BLaER1 treated with 17β-estradiol and CSF1 and Interleukin-3, amounts not matched to agents 10 nM and 100 nM (cell line): ENCODE results near the gene PTPRR.

Experiments
- H3K27ac ChIP-seq, 11 experiments: shearing (Covaris generic); formaldehyde crosslinking; 2 replicates each; pipeline ENCODE4 v1.8.1; 2022
- H3K27me3 ChIP-seq, 11 experiments: shearing (Covaris generic); formaldehyde crosslinking; 2 replicates each; pipeline ENCODE4 v1.8.1; 2022
- H3K36me3 ChIP-seq, 11 experiments: shearing (Covaris generic); formaldehyde crosslinking; 2 replicates each; pipeline ENCODE4 v1.8.1; 2022
- H3K4me1 ChIP-seq, 10 experiments: shearing (Covaris generic); formaldehyde crosslinking; 2 replicates each; pipeline ENCODE4 v1.8.1; 2022
- H3K4me2 ChIP-seq, 11 experiments: shearing (Covaris generic); formaldehyde crosslinking; 2 replicates each; pipeline ENCODE4 v1.8.1; 2022
- H3K4me3 ChIP-seq, 10 experiments: shearing (Covaris generic); formaldehyde crosslinking; 2 replicates each; pipeline ENCODE4 v1.8.1; 2022
- H3K9ac ChIP-seq, 11 experiments: shearing (Covaris generic); formaldehyde crosslinking; 2 replicates each; pipeline ENCODE4 v1.8.1; 2022
- H3K9me3 ChIP-seq, 11 experiments: shearing (Covaris generic); formaldehyde crosslinking; replicated peaks in 1 of 11; 2 replicates each; pipeline ENCODE4 v1.8.1; 2022
- H4K20me1 ChIP-seq, 11 experiments: shearing (Covaris generic); formaldehyde crosslinking; 2 replicates each; pipeline ENCODE4 v1.8.1; 2022
- Cebpa-rat ChIP-seq, 11 experiments: shearing (Covaris generic); IDR thresholded peaks; 2 replicates each; pipeline ENCODE4 v1.8.1; 2022

Gene PTPRR

GRCh38 chr12:70950451-70950850 lies 29.9 kb upstream of the PTPRR start:
- H3K27me3 ChIP-seq, result no peaks in the 10 kb centered on the region
- TF ChIP-seq Cebpa-rat (IDR thresholded peaks at IDR 0.05), result no peak
- no peak overlapping the region for H3K9ac ChIP-seq
- H3K9me3 ChIP-seq, result no peaks in the 10 kb centered on the region
- no peaks in the 10 kb centered on the region for H4K20me1 ChIP-seq
- no peaks in the 10 kb centered on the region for H3K36me3 ChIP-seq
- H3K4me2 ChIP-seq, result no peak overlapping the region
- no peak overlapping the region for H3K27ac ChIP-seq
- H3K4me3 ChIP-seq, result no peak overlapping the region
- H3K4me1 ChIP-seq, result peaks cover 0 to 10% (median 0%) of the 10 kb centered on the region in 10 experiments; a peak in 2 of 20 replicates

- H3K27ac ChIP-seq, result no peak overlapping the region
- H3K9me3 ChIP-seq, result peaks cover 0 to 6% (median 0%) of the 10 kb centered on the region in 11 experiments; a peak in 1 of 22 replicates
- H3K9ac ChIP-seq, result no peak overlapping the region
- H3K4me1 ChIP-seq, result peaks cover 0 to 5% (median 0%) of the 10 kb centered on the region in 10 experiments; a peak in 2 of 20 replicates
- no peaks in the 10 kb centered on the region for H3K36me3 ChIP-seq
- no peak overlapping the region for H3K4me3 ChIP-seq
- H3K4me2 ChIP-seq, result no peak overlapping the region
- H3K27me3 ChIP-seq, result no peaks in the 10 kb centered on the region
- no peaks in the 10 kb centered on the region for H4K20me1 ChIP-seq
- no peak for TF ChIP-seq Cebpa-rat (IDR thresholded peaks at IDR 0.05)
These were observed 28.4 kb upstream of the PTPRR start for GRCh38 chr12:70948976-70949336.

- Histone ChIP-seq H3K9ac (no peak overlapping the region), H3K4me2 (no peak overlapping the region), H3K9me3 (peaks cover 0 to 6% (median 0%) of the 10 kb centered on the region in 11 experiments; a peak in 1 of 22 replicates), H3K4me3 (no peak overlapping the region), H3K27ac (no peak overlapping the region), H3K27me3 (no peaks in the 10 kb centered on the region), H4K20me1 (no peaks in the 10 kb centered on the region), H3K36me3 (no peaks in the 10 kb centered on the region), H3K4me1 (no peaks in the 10 kb centered on the region)
- TF ChIP-seq Cebpa-rat (IDR thresholded peaks at IDR 0.05), result no peak
These were observed 27.9 kb upstream of the PTPRR start for GRCh38 chr12:70948236-70948975.

GRCh38 chr12:70936203-70936813 lies 15.8 kb upstream of the PTPRR start:
- Histone ChIP-seq H3K27ac (no peak overlapping the region), H3K4me3 (no peak overlapping the region), H3K36me3 (no peaks in the 10 kb centered on the region), H3K9me3 (no peaks in the 10 kb centered on the region), H3K4me2 (no peak overlapping the region), H3K27me3 (no peaks in the 10 kb centered on the region), H4K20me1 (no peaks in the 10 kb centered on the region), H3K9ac (no peak overlapping the region), H3K4me1 (no peaks in the 10 kb centered on the region)
- no peak for TF ChIP-seq Cebpa-rat (IDR thresholded peaks at IDR 0.05)

GRCh38 chr12:70933133-70933532 lies 12.6 kb upstream of the PTPRR start:
- Histone ChIP-seq H4K20me1 (no peaks in the 10 kb centered on the region), H3K4me3 (no peak overlapping the region), H3K27ac (no peak overlapping the region), H3K9me3 (no peaks in the 10 kb centered on the region), H3K27me3 (no peaks in the 10 kb centered on the region), H3K36me3 (no peaks in the 10 kb centered on the region), H3K4me2 (no peak overlapping the region), H3K9ac (no peak overlapping the region), H3K4me1 (no peaks in the 10 kb centered on the region)
- TF ChIP-seq Cebpa-rat (IDR thresholded peaks at IDR 0.05), result no peak

- Histone ChIP-seq H3K27ac (no peak overlapping the region), H3K4me3 (no peak overlapping the region), H3K4me2 (no peak overlapping the region), H3K9ac (no peak overlapping the region), H3K9me3 (no peaks in the 10 kb centered on the region), H3K4me1 (no peaks in the 10 kb centered on the region), H3K27me3 (no peaks in the 10 kb centered on the region), H4K20me1 (no peaks in the 10 kb centered on the region), H3K36me3 (no peaks in the 10 kb centered on the region)
- TF ChIP-seq Cebpa-rat (IDR thresholded peaks at IDR 0.05), result peak in 1 of 11 experiments; percentile 29; a peak in 2 of 22 replicates
These were observed 8.5 kb upstream of the PTPRR start for GRCh38 chr12:70929029-70929428.

GRCh38 chr12:70928071-70928470 lies 7.5 kb upstream of the PTPRR start:
- H3K27ac ChIP-seq, result no peak overlapping the region

GRCh38 chr12:70927356-70927755 lies 6.8 kb upstream of the PTPRR start:
- Histone ChIP-seq H3K4me1 (no peaks in the 10 kb centered on the region), H3K27me3 (no peaks in the 10 kb centered on the region), H4K20me1 (no peaks in the 10 kb centered on the region), H3K27ac (no peak overlapping the region), H3K4me3 (no peak overlapping the region), H3K9ac (no peak overlapping the region), H3K36me3 (no peaks in the 10 kb centered on the region), H3K4me2 (no peak overlapping the region), H3K9me3 (no peaks in the 10 kb centered on the region)
- no peak for TF ChIP-seq Cebpa-rat (IDR thresholded peaks at IDR 0.05)

More at GRCh38 chr12:70928071-70928470, 7.5 kb upstream of the PTPRR start:
- TF ChIP-seq Cebpa-rat (IDR thresholded peaks at IDR 0.05), result no peak
- Histone ChIP-seq H3K9ac (no peak overlapping the region), H3K4me2 (no peak overlapping the region), H3K27me3 (no peaks in the 10 kb centered on the region), H3K4me3 (no peak overlapping the region), H3K36me3 (no peaks in the 10 kb centered on the region), H4K20me1 (no peaks in the 10 kb centered on the region), H3K9me3 (no peaks in the 10 kb centered on the region), H3K4me1 (no peaks in the 10 kb centered on the region)

- no peak overlapping the region for H3K27ac ChIP-seq
- no peaks in the 10 kb centered on the region for H4K20me1 ChIP-seq
These were observed 5.0 kb upstream of the PTPRR start for GRCh38 chr12:70925539-70925938.

GRCh38 chr12:70920891-70921290 lies 353 bp upstream of the PTPRR start:
- no peak overlapping the region for H3K9ac ChIP-seq
- no peak overlapping the region for H3K4me2 ChIP-seq
- no peak overlapping the region for H3K4me3 ChIP-seq
- no peaks in the 10 kb centered on the region for H4K20me1 ChIP-seq
- H3K27me3 ChIP-seq, result no peaks in the 10 kb centered on the region
- no peaks in the 10 kb centered on the region for H3K36me3 ChIP-seq
- no peak for TF ChIP-seq Cebpa-rat (IDR thresholded peaks at IDR 0.05)
- H3K27ac ChIP-seq, result no peak overlapping the region
- no peaks in the 10 kb centered on the region for H3K9me3 ChIP-seq
- no peaks in the 10 kb centered on the region for H3K4me1 ChIP-seq

More at GRCh38 chr12:70925539-70925938, 5.0 kb upstream of the PTPRR start:
- TF ChIP-seq Cebpa-rat (IDR thresholded peaks at IDR 0.05), result no peak
- Histone ChIP-seq H3K4me1 (no peaks in the 10 kb centered on the region), H3K4me3 (no peak overlapping the region), H3K36me3 (no peaks in the 10 kb centered on the region), H3K9me3 (no peaks in the 10 kb centered on the region), H3K27me3 (no peaks in the 10 kb centered on the region), H3K4me2 (no peak overlapping the region), H3K9ac (no peak overlapping the region)
